Fibroblast of lung (primary cell): ENCODE data around the gene C16orf74. TPM values are rescaled to one million over a fixed set of nuclear protein-coding genes. Genes with fewer than 3 reads are reported as not detected.

ENCODE experiments used
- DNase-seq, 2 donors: peaks; one replicate each; pipeline versions ENCODE4 v3.0.0 to v3.0.0-alpha.2; 2010; ENCODE audit warnings: low read depth in 2 of 2
- H2AFZ ChIP-seq: 2 replicates; pipeline ENCODE4 v1.5.1; 2012; ENCODE audit warnings: low read length, control low read depth, inconsistent platforms
- H3K27ac ChIP-seq: 2 replicates; pipeline ENCODE4 v1.5.1; 2011; ENCODE audit warnings: low read length, control low read depth; ENCODE audit not compliant: insufficient read depth
- H3K27me3 ChIP-seq: 2 replicates; pipeline ENCODE4 v1.5.1; 2011; ENCODE audit warnings: mild to moderate bottlenecking, low read length; ENCODE audit not compliant: control insufficient read depth, insufficient read depth
- H3K36me3 ChIP-seq: 2 replicates; pipeline ENCODE4 v1.5.1; 2011; ENCODE audit warnings: low read length; ENCODE audit not compliant: control insufficient read depth, insufficient read depth
- H3K4me1 ChIP-seq: 2 replicates; pipeline ENCODE4 v1.5.1; 2011; ENCODE audit warnings: low read length; ENCODE audit not compliant: control insufficient read depth, insufficient read depth; ENCODE audit errors: extremely low read depth
- H3K4me2 ChIP-seq: 2 replicates; pipeline ENCODE4 v1.5.1; 2011; ENCODE audit warnings: low read length, control low read depth; ENCODE audit not compliant: insufficient read depth; ENCODE audit errors: extremely low read depth
- H3K4me3 ChIP-seq, 4 experiments: fragments of 200-600 bp in 1 of 4; sonication (generic) in 1 of 4; replicated peaks in 1 of 4; 2 replicates each; pipeline ENCODE4 v1.5.1; 2011 to 2016; ENCODE audit warnings: low read length in 4 of 4, low read depth in 3 of 4, mild to moderate bottlenecking in 3 of 4, control low read depth in 2 of 4, inconsistent platforms in 1 of 4, mixed read lengths in 1 of 4; ENCODE audit not compliant: insufficient read depth in 1 of 4; ENCODE audit errors: control extremely low read depth in 1 of 4
- H3K79me2 ChIP-seq: 2 replicates; pipeline ENCODE4 v1.5.1; 2012; ENCODE audit warnings: mild to moderate bottlenecking, low read length, inconsistent platforms; ENCODE audit not compliant: control insufficient read depth, insufficient read depth
- H3K9ac ChIP-seq: 2 replicates; pipeline ENCODE4 v1.5.1; 2011; ENCODE audit warnings: mild to moderate bottlenecking, low read length, control low read depth; ENCODE audit not compliant: insufficient read depth
- H3K9me3 ChIP-seq: 2 replicates; pipeline ENCODE4 v1.5.1; 2012; ENCODE audit warnings: low read depth, low read length; ENCODE audit not compliant: control insufficient read depth, insufficient read depth
- H4K20me1 ChIP-seq: 2 replicates; pipeline ENCODE4 v1.5.1; 2011; ENCODE audit warnings: low read length; ENCODE audit not compliant: control insufficient read depth, insufficient read depth; ENCODE audit errors: extremely low read depth
- EZH2 ChIP-seq: IDR thresholded peaks from 2 replicates; pipeline ENCODE4 v1.5.1; 2012; ENCODE audit warnings: low read length, control low read depth, mild to moderate bottlenecking; ENCODE audit errors: missing control alignments
- polyA plus RNA-seq, 2 donors: library from polyadenylated mRNA; depleted of rRNA in 1 of 2; stranded (reverse) in 1 of 2; unstranded in 1 of 2; fragments of >200 nt; gene quantifications; 2 replicates each; pipeline ENCODE4 v1.2.1, GENCODE V29; 2011 to 2012; ENCODE audit warnings: missing spikeins in 1 of 2
- total RNA-seq: library from RNA; depleted of rRNA; stranded (reverse); fragments of >200 nt; gene quantifications from 2 replicates; pipeline ENCODE4 v1.2.1, GENCODE V29; 2014
- TF ChIP-seq, protein P1 (sequence below), 2 donors: IDR thresholded peaks in 1 of 2; conservative IDR thresholded peaks in 1 of 2; 1 replicate in 1 of 2; 2 replicates in 1 of 2; pipeline ENCODE4 v1.5.1; 2011 to 2012; ENCODE audit warnings: low read length in 2 of 2, control low read depth in 1 of 2, inconsistent platforms in 1 of 2, low read depth in 1 of 2, mild to moderate bottlenecking in 1 of 2

Gene C16orf74
- total and polyA plus RNA-seq, 2 donors (not counting 1 experiment from before 2014, with no cell fraction given) = 4.6 to 6.4 TPM

DNA sequence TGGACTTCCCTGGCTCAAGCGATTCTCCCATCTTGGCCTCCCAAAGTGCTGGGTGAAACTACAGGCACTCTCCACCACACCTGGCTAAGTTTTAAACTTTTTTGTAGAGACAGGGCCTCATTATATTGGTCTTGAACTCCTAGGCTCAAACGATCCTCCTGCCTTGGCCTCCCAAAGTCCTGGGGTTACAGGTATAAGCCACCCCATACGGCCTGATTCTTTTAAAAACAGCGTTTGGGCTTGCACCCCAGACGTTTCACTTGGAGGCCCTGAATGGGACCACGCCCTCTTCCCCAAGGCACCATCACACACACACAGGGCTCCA lies 32.8 kb downstream of the C16orf74 start:
- no peaks in the 10 kb centered on the region for H4K20me1 ChIP-seq
- H2AFZ ChIP-seq = no peak overlapping the region
- H3K4me1 ChIP-seq = peaks cover 2% of the 10 kb centered on the region
- TF ChIP-seq EZH2 = no peak
- TF ChIP-seq, protein P1, sequence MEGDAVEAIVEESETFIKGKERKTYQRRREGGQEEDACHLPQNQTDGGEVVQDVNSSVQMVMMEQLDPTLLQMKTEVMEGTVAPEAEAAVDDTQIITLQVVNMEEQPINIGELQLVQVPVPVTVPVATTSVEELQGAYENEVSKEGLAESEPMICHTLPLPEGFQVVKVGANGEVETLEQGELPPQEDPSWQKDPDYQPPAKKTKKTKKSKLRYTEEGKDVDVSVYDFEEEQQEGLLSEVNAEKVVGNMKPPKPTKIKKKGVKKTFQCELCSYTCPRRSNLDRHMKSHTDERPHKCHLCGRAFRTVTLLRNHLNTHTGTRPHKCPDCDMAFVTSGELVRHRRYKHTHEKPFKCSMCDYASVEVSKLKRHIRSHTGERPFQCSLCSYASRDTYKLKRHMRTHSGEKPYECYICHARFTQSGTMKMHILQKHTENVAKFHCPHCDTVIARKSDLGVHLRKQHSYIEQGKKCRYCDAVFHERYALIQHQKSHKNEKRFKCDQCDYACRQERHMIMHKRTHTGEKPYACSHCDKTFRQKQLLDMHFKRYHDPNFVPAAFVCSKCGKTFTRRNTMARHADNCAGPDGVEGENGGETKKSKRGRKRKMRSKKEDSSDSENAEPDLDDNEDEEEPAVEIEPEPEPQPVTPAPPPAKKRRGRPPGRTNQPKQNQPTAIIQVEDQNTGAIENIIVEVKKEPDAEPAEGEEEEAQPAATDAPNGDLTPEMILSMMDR (conservative IDR thresholded peaks at IDR 0.05 in 1 of 2, IDR thresholded peaks at IDR 0.05 in 1 of 2; ENCODE audit: low read depth in 1 of 2, low read length in 2 of 2) = no peak
- no peaks in the 10 kb centered on the region for H3K36me3 ChIP-seq
- no peaks in the 10 kb centered on the region for H3K9me3 ChIP-seq
- H3K9ac ChIP-seq = no peak overlapping the region
- no peak for DNase-seq
- H3K79me2 ChIP-seq = no peaks in the 10 kb centered on the region
- H3K27me3 ChIP-seq = no peaks in the 10 kb centered on the region
- H3K27ac ChIP-seq = no peak overlapping the region
- H3K4me3 ChIP-seq = no peak overlapping the region
- no peak overlapping the region for H3K4me2 ChIP-seq

GRCh38 chr16:85717393-85718152 lies 33.3 kb downstream of the C16orf74 start:
- Histone ChIP-seq H4K20me1 (no peaks in the 10 kb centered on the region), H3K9ac (no peak overlapping the region), H3K27me3 (no peaks in the 10 kb centered on the region), H3K4me1 (peaks cover 2% of the 10 kb centered on the region), H3K4me2 (no peak overlapping the region), H3K4me3 (no peak overlapping the region), H3K9me3 (no peaks in the 10 kb centered on the region), H3K27ac (no peak overlapping the region), H3K36me3 (no peaks in the 10 kb centered on the region), H3K79me2 (no peaks in the 10 kb centered on the region), H2AFZ (no peak overlapping the region)
- no peak for TF ChIP-seq EZH2
- TF ChIP-seq, protein P1 (conservative IDR thresholded peaks at IDR 0.05 in 1 of 2, IDR thresholded peaks at IDR 0.05 in 1 of 2; ENCODE audit: low read depth in 1 of 2, low read length in 2 of 2) = peak; percentile 50 to 56
- DNase-seq = peak; percentile 37 to 61

- Histone ChIP-seq H3K9ac (no peak overlapping the region), H3K27ac (no peak overlapping the region), H3K79me2 (no peaks in the 10 kb centered on the region), H4K20me1 (no peaks in the 10 kb centered on the region), H2AFZ (no peak overlapping the region), H3K36me3 (no peaks in the 10 kb centered on the region), H3K4me2 (no peak overlapping the region), H3K9me3 (no peaks in the 10 kb centered on the region), H3K27me3 (no peaks in the 10 kb centered on the region), H3K4me3 (no peak overlapping the region), H3K4me1 (peaks cover 2% of the 10 kb centered on the region)
- DNase-seq = no peak
- TF ChIP-seq, protein P1 (conservative IDR thresholded peaks at IDR 0.05 in 1 of 2, IDR thresholded peaks at IDR 0.05 in 1 of 2; ENCODE audit: low read depth in 1 of 2, low read length in 2 of 2) = no peak
- TF ChIP-seq EZH2 = no peak
Measured at GRCh38 chr16:85716680-85717038, 34.2 kb downstream of the C16orf74 start.
